BE2C (cell line): ENCODE measurements around the gene LRRC73.
"Not testable (repeated sequence)": the region's sequence is repeated elsewhere in the genome, so short reads cannot be mapped to it uniquely, and the experiment has no call there.

Source experiments
- DNase-seq: peaks from one replicate; pipeline ENCODE4 v3.0.0-alpha.2; 2020
- H3K27me3 ChIP-seq: fragments of 250-450 bp; sonication (Bioruptor Pico); 2 replicates; pipeline ENCODE4 v1.5.1; 2020; ENCODE audit warnings: mild to moderate bottlenecking
- H3K36me3 ChIP-seq: fragments of 250-450 bp; sonication (Bioruptor Pico); 2 replicates; pipeline ENCODE4 v1.5.1; 2020; ENCODE audit warnings: mild to moderate bottlenecking
- H3K4me1 ChIP-seq: fragments of 250-450 bp; sonication (Bioruptor Pico); 2 replicates; pipeline ENCODE4 v1.5.1; 2020
- H3K4me3 ChIP-seq: 2 replicates; pipeline ENCODE4 v1.5.1; 2011; ENCODE audit warnings: low read depth, low read length
- H3K9me3 ChIP-seq: fragments of 250-450 bp; sonication (Bioruptor Pico); 2 replicates; pipeline ENCODE4 v1.5.1; 2020
- CTCF ChIP-seq: IDR thresholded peaks from 2 replicates; pipeline ENCODE4 v1.5.1; 2012; ENCODE audit warnings: mild to moderate bottlenecking, low read depth, low read length

Gene LRRC73

GRCh38 chr6:43502666-43503065 is 7.5 kb downstream of the LRRC73 start:
- peaks cover 30% of the 10 kb centered on the region for H3K36me3 ChIP-seq
- no peak for DNase-seq
- no peak overlapping the region for H3K4me3 ChIP-seq
- H3K9me3 ChIP-seq: no peaks in the 10 kb centered on the region
- no peaks in the 10 kb centered on the region for H3K4me1 ChIP-seq
- no peaks in the 10 kb centered on the region for H3K27me3 ChIP-seq
- TF ChIP-seq CTCF: no peak

DNA sequence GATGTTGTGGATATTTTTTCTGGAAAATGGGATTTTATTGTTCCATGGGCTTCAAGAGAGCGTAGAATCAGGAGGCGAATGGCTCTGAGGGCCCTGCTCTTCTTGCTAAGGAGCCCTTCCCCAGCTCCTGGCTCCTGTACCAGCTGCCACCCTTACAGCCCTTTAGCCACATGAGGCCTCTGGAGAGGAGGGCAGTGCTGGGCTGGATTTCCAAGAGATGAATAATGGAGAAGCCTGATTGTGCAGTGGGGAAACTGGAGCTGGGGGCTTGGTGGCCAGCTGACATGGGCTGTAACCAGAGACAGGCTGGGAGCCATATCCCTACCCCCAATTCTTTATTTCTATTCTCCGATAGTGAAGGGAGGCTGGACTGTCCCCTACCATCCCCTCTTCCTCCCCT is 9.2 kb downstream of the LRRC73 start:
- DNase-seq: no peak
- TF ChIP-seq CTCF: no peak
- H3K36me3 ChIP-seq: peaks cover 33% of the 10 kb centered on the region
- H3K27me3 ChIP-seq: no peaks in the 10 kb centered on the region
- H3K4me1 ChIP-seq: no peaks in the 10 kb centered on the region
- H3K4me3 ChIP-seq: no peak overlapping the region
- H3K9me3 ChIP-seq: no peaks in the 10 kb centered on the region

GRCh38 chr6:43499028-43499815 is 10.9 kb downstream of the LRRC73 start:
- H3K9me3 ChIP-seq: no peaks in the 10 kb centered on the region
- H3K27me3 ChIP-seq: no peaks in the 10 kb centered on the region
- no peak for DNase-seq
- H3K4me3 ChIP-seq: no peak overlapping the region
- TF ChIP-seq CTCF: no peak
- no peaks in the 10 kb centered on the region; the same call in 1 of the 2 replicates for H3K4me1 ChIP-seq
- H3K36me3 ChIP-seq: peaks cover 30% of the 10 kb centered on the region

DNA sequence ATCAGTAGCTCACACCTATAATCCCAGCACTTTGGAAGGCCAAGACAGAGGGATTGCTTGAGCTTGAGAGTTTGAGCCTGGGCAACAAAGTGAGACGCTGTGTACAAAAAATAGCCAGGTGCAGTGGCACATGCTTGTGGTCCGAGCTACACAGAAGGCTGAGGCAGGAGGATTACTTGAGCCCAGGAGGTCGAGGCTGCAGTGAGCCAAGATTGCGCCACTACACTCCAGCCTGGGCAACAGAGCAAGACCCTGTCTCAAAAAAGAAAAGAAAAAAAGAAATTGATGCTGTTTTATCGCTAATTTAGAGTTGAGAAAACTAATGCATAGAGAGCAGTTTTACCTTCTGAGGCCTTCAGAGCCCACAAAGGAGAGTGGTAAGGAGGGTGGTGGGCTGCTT is 11.9 kb downstream of the LRRC73 start:
- not testable (repeated sequence) for H3K4me1 ChIP-seq, H3K9me3 ChIP-seq, DNase-seq, H3K4me3 ChIP-seq, H3K27me3 ChIP-seq
- H3K36me3 ChIP-seq: peaks cover 25% of the 10 kb centered on the region

DNA sequence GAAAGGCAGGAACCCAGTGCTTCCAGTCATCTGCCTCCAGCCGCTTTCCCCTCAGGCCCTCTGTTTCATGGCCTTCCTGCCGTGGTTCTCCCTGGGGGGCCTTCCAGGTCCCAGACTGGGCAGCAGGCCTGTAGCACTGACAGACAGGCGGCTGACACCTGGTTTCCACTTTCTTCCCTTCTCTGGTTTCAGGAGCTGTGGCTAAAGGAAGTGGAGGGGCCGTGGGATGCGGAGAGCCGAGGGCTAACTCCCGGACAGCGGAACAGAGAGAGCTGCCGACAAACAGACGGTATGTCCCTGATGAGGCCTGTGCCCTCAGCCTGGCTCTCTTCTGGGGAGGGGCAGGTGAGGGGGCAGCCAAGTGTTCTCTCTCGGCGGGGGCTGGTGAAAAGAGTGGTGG is 12.5 kb downstream of the LRRC73 start:
- no peaks in the 10 kb centered on the region for H3K27me3 ChIP-seq
- H3K36me3 ChIP-seq: peaks cover 21% of the 10 kb centered on the region
- H3K4me3 ChIP-seq: no peak overlapping the region
- H3K9me3 ChIP-seq: no peaks in the 10 kb centered on the region
- no peaks in the 10 kb centered on the region; the same call in 1 of the 2 replicates for H3K4me1 ChIP-seq
- TF ChIP-seq CTCF: no peak
- DNase-seq: no peak

DNA sequence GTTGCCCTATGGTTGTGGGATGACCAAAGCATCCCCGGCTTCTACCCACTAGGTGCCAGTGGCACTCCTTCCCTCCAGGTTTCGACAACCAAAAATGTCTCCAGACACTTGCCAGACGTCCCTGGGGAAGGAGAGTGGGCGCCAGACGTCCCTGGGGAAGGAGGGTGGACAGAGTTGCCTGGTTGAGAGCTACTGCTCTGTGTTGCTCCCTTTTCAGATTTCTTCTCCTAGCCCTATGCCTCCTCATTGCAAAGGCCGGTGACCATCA is 13.1 kb downstream of the LRRC73 start:
- TF ChIP-seq CTCF: no peak
- Histone ChIP-seq H3K4me3 (no peak overlapping the region), H3K4me1 (peaks cover 1% of the 10 kb centered on the region; the same call in 1 of the 2 replicates), H3K36me3 (peaks cover 21% of the 10 kb centered on the region), H3K9me3 (no peaks in the 10 kb centered on the region), H3K27me3 (no peaks in the 10 kb centered on the region)
- DNase-seq: no peak
